HS-27A (cell line): ENCODE results near the gene NLRC3.
A peak's percentile ranks its signal among the peaks of the same experiment; 100 is the strongest.
"Not testable (repeated sequence)": the region's sequence is repeated elsewhere in the genome, so short reads cannot be mapped to it uniquely, and the experiment has no call there.

Experiments
- DNase-seq: peaks from one replicate; pipeline ENCODE4 v3.0.0-alpha.2; 2012; ENCODE audit warnings: low read depth, missing footprints

Gene NLRC3

GRCh38 chr16:3577302-3577752 lies at the start of gene NLRC3:
Gene NLRC3, minus strand, starts transcription at chr16:3577403. Its CDS starts 12,367 bp downstream, at chr16:3565036.
- no peak for DNase-seq

DNA sequence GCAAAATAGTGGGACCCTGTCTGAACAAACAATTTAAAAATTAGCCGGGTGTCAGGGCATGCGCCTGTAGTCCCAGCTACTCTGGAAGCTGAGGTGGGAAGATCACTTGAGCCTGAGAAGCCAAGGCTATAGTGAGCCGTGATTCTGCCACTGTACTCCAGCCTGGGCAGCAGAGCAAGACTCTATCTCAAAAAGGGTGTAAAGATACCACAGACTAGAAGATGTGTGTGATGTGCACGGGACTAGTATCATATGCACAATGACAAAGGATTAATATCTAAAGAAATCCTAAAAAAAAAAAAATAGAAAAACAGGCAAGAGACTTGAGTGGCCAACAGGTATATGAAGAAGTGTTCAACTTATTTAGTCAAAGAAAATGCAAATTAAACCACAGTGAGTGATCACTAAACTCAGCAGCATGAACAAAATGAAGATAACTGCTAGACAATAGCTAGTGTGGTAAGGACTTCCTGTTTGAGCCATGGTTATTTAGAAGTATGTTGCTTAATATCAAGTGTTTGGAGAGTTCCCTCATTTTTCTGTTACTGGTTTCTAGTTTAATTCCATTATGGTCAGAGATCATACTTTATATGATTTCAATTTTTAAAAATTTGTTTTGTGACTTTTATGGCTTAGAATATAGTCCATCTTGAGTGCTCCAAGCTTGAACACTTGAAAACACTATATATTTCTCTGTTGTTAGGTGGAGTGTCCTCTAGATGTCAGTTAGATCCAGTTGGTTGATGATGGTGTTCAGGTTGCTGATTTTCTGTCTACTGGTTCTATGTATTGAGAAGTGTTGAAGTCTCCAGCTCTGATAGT lies 48.9 kb upstream of the NLRC3 start:
- no peak for DNase-seq

- DNase-seq: no peak
Measured at GRCh38 chr16:3625331-3625730, 48.1 kb upstream of the NLRC3 start.

GRCh38 chr16:3623642-3624041 lies 46.4 kb upstream of the NLRC3 start:
- no peak for DNase-seq

GRCh38 chr16:3618769-3619141 lies 41.6 kb upstream of the NLRC3 start:
- DNase-seq: no peak

GRCh38 chr16:3612510-3613466 lies 35.6 kb upstream of the NLRC3 start:
- DNase-seq: no peak

DNA sequence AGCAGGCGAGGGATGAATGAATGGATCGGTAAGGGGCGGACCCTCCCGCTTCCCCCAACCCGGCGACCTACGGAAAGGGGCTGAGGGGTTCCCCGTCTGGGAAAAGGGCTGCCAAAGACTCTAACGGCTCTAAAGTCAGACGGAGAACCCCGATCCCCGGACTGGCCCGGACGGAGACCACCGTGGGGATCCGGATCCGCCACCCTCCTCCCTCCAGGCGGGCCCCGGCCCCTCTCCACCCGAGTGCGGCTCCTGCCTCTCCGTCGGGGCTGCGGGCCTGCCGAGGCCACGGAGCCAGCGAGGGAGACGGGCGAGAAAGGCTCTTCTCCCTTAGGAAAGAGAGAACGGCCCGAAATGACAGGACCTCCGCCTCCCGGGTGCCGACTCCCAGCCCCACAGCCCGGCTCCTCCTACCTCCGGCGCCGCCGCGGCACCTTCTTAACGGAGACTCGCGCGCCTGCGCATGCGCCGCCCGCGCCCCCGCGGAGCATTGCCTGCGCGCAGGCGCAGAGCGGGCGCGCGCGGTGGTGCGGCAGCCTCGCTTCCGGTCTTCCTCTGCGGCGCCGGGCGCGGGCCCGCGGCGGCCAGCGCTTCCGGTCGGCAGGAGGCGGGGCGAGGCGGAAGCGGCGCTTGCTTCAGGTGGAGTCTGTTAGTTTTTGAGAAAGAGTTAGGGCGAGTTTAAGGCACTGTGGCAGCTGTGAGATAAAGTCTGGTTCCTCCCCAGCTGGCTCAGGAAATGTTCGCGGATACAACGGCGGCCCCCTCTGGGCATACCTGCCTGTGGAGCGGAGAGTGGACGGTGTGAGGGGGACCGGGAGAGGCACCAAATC lies 34.2 kb upstream of the NLRC3 start, which contains the start of gene SLX4:
SLX4 (minus strand) TSS at position 461 of the 830 bp plus-strand sequence. CDS start 2,642 bp downstream, outside the sequence.
- peak; percentile 56 for DNase-seq

DNA sequence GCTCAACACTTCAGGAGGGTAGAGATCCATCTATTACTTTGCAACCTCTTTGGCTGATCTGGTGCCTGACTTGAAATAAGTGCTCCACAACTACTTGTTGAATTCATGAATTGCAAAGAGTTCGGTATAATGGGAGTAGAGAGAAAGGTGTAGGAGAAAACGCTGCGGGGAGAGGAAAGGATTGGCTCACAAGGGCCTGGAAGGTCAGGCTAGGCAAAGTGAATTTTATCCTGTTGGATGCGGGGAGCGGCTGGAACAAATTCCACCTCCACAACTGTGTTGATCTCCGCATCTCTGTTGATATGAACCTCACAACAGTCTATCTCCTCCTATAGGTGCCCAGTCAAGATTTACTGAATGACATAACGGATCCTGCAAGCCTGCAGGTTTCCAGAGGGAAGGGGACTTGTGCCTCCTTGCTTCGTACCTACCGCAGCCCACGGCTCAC lies 33.5 kb upstream of the NLRC3 start:
- DNase-seq: no peak

DNA sequence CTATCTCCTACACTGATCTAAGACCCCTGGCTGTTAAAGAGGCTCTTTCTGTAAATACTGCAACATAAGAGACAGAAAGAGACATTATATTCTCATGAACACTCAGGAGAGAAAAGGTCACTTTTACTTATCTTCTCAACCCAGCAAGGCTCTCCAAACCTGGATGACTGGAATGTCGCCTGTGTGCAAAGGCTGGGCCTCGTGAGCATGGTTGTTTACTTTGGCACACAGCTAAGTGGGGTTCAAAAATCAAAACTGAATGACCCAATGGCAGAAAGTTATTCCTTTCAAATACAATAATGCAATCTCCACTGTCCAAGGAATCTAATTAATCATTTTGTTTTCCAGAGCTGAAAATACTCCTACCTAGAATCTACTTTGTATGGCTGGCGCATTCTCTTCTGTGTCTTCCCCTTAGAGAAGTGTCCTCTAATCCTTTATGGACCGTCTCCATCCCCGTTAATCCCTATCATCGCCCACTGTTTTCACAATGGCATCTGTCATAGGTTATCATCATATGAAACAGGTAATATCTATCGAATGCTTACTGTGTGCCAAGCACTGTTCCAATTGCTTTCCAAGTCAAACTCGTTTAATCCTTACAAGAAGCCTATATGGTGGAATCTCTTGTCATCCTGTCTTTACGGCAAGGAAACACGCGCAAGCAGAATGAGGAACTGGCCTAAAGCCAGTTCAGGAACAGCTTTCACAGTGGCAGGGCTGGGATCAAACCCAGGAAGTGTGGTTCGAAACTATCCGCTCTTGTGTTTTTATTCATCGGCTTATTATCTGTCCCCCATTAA lies 32.9 kb upstream of the NLRC3 start:
- DNase-seq: no peak

DNA sequence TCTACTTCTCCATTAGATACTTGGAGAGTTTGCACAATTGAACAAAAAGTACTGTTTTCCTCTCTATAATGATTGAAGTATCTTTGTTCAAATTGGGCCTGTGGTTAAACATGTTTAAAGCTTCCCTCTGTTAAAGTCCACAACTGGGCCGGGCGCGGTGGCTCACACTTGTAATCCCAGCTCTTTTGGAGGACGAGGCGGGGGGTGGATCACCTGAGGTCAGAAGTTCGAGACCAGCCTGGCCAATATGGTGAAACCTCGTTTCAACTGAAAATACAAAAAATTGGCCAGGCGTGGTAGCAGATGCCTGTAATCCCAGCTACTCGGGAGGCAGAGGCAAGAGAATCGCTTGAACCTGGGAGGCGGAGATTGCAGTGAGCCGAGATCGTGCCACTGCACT lies 31.8 kb upstream of the NLRC3 start:
- not testable (repeated sequence) for DNase-seq

- DNase-seq: no peak
Measured at GRCh38 chr16:3608069-3608468, 30.9 kb upstream of the NLRC3 start.

- no peak for DNase-seq
Measured at GRCh38 chr16:3607634-3608033, 30.4 kb upstream of the NLRC3 start.

DNA sequence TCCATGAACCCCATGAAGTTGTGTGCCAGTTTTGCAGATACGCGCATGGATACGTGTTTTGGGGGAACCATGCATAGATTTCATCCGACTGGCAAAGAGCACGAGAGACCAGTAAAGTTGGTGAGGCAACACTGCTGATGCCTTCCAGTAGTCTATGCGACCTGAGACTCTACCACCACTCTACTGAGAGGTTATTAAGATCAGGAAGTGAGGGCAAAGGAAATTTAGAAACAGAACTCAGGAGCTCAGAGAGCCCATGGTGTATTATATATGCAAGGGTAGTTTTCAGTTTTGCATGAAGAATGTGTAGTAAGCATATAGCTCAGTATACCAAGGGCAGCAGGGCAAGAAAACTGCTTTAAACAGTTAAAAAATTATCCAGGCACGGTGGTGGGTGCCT lies 30.0 kb upstream of the NLRC3 start:
- no peak for DNase-seq

- no peak for DNase-seq
Measured at GRCh38 chr16:3606441-3606840, 29.2 kb upstream of the NLRC3 start.

GRCh38 chr16:3602320-3602653 lies 25.1 kb upstream of the NLRC3 start:
- DNase-seq: no peak

- DNase-seq: no peak
Measured at GRCh38 chr16:3601614-3602319, 24.6 kb upstream of the NLRC3 start.

GRCh38 chr16:3599922-3600321 lies 22.7 kb upstream of the NLRC3 start:
- DNase-seq: no peak

- no peak for DNase-seq
Measured at GRCh38 chr16:3599121-3599520, 21.9 kb upstream of the NLRC3 start.

- DNase-seq: no peak
Measured at GRCh38 chr16:3598236-3598635, 21.0 kb upstream of the NLRC3 start.

DNA sequence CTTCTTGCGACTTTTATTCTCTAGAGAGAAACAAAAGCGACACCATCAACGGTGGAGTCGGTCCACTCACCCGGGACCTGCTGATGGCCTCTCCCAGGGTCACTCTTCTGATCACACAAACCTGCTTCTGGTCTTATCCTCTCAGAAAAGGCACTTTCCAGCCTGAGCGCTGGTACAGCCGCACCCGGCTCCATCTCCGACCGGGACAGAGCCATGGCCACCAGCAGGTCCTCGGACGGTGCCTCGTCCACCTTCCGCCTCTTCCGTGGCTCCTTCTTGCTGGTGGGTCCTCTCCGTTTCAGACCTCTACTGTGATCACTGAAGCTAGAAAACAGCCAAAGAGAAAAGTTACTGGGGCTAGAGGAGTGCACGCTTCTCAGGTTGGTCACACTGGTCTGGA lies 20.5 kb upstream of the NLRC3 start:
- no peak for DNase-seq
